Activated naive CD4-positive, alpha-beta T cell treated with anti-CD3 and anti-CD28 coated beads, Interleukin-2, amount 50 U/mL, for 72 hours (primary cell): ENCODE results near the gene TIGD3. TPM values are rescaled to one million over a fixed set of nuclear protein-coding genes. Genes with fewer than 3 reads are reported as not detected.
A peak's percentile ranks its signal among the peaks of the same experiment; 100 is the strongest.

Source experiments
- ATAC-seq, 2 donors: fragments of 150-1000 bp; cut with Tn5 transposase; 2 replicates each; pipeline ENCODE4 v1.10.0; 2021; ENCODE audit warnings: mild to moderate bottlenecking in 2 of 2, moderate library complexity in 2 of 2
- DNase-seq, 2 donors: peaks; one replicate each; pipeline ENCODE4 v3.0.0; 2021 to 2022; ENCODE audit warnings: low spot score in 2 of 2
- H3K27ac Mint-ChIP-seq, 2 donors: one replicate each; pipeline ENCODE4 v1.8.0; 2022; ENCODE audit warnings: mild to moderate bottlenecking in 2 of 2, mixed read lengths in 2 of 2
- H3K36me3 Mint-ChIP-seq, 2 donors: one replicate each; pipeline ENCODE4 v1.8.0; 2022; ENCODE audit warnings: mixed read lengths in 2 of 2
- H3K9me3 Mint-ChIP-seq, 2 donors: one replicate each; pipeline ENCODE4 v1.8.0; 2022; ENCODE audit warnings: mixed read lengths in 2 of 2
- total RNA-seq, 2 donors: library from RNA; stranded (reverse); gene quantifications; one replicate each; pipeline ENCODE4 v1.2.3, GENCODE V29; 2022

Gene TIGD3
- total RNA-seq, 2 donors from 2014 or later: 0.76 to 4.0 TPM

- H3K36me3 Mint-ChIP-seq: no peaks in the 10 kb centered on the region
- DNase-seq (no peak), ATAC-seq (no peak)
- no peaks in the 10 kb centered on the region for H3K9me3 Mint-ChIP-seq
- H3K27ac Mint-ChIP-seq: no peak overlapping the region
Measured at GRCh38 chr11:65378928-65379638, 24.5 kb downstream of the TIGD3 start.

DNA sequence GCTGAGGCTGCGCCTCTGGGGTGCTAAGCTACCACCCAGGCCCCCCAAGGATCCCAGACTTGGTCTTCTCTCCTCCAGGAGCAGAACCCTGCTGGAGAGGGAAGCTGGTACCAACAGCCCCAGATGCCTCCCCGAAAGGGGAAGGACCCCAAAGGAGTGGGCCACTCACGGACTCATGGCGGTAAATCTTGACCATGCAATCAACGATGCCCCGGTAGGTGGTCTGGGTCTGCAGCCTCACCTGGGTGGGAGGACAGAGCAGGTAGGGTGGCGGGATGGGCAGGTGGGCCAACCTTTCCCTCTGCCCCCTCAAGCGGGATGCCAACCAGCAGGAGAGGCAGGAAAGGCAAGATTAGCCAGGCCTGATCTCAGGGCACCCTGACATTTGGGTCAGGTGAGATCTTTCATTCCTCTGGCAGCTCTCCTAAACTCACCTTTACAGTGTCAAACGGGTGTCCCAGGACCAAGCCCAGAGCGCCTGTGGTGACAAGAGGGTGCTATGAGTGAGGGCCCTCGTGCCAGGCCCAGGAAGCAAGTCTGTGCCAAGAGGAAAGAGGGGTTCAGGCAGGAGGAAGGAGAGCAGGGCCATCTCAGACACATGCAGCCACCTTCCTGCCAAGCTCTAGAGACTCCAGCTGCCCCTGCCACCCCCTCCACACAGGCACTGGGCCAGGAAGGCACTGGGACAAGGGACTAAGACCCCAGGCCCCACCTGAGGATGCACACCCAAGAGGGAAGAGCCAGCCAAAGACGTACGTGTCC, 25.3 kb downstream of the TIGD3 start:
- Mint-ChIP-seq H3K36me3 (no peaks in the 10 kb centered on the region), H3K9me3 (no peaks in the 10 kb centered on the region), H3K27ac (peak overlapping the region; percentile 88 to 99)
- DNase-seq: no peak
- no peak for ATAC-seq

DNA sequence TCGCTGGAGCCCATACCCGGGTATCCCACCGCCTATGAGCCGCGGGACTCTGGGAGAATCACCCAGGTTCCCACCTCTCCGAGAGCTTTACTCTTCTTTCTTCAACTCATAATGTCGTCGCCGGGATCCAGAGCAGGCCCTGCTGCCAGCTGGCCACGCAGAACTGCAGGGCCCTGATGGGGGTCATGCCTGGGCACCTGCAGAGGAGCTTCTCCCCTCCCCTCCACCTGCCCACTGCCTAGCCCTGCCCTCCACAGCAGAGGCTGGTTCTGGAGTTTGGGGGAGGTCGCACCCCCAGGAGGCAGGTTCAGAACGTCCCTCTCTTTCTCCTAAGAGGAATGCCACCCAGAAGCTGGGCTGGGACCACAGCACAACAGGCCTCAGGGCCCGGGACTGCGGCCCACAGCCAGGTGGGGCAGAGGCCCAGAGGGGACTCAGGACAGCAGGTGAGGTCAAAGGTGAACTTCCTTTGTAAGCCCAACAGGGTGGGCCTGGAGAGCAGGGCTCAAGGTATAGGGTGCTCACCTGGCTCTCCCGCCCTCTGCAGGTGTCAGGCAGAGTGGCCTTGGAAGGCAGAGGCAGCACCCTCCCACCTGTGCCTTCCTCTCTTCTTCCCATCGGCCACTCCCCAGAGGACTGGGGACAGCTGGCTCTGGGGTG, 26.0 kb downstream of the TIGD3 start:
- ATAC-seq (no peak), DNase-seq (no peak)
- no peaks in the 10 kb centered on the region for H3K36me3 Mint-ChIP-seq
- H3K27ac Mint-ChIP-seq: peak overlapping the region; percentile 44 to 99
- no peaks in the 10 kb centered on the region for H3K9me3 Mint-ChIP-seq

DNA sequence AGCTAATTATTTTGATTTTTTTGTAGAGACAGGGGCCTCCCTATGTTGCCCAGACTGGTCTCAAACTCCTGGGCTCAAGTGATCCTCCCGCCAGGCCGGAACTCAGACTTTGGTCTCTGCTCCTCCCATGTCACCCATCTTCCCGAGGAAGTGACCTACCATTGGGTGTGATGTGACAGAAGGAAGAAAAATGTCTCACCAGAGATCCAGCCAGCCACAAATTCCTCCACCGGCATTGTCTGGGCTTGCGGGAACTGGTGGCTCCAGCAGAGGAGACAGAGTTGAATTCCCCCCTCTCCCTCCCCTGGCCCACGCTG, 27.1 kb downstream of the TIGD3 start:
- Mint-ChIP-seq H3K27ac (peak overlapping the region; percentile 99), H3K9me3 (no peaks in the 10 kb centered on the region), H3K36me3 (no peaks in the 10 kb centered on the region)
- DNase-seq (peak in 1 of 2 donors; percentile 42), ATAC-seq (peak in 1 of 2 donors; percentile 25)

DNA sequence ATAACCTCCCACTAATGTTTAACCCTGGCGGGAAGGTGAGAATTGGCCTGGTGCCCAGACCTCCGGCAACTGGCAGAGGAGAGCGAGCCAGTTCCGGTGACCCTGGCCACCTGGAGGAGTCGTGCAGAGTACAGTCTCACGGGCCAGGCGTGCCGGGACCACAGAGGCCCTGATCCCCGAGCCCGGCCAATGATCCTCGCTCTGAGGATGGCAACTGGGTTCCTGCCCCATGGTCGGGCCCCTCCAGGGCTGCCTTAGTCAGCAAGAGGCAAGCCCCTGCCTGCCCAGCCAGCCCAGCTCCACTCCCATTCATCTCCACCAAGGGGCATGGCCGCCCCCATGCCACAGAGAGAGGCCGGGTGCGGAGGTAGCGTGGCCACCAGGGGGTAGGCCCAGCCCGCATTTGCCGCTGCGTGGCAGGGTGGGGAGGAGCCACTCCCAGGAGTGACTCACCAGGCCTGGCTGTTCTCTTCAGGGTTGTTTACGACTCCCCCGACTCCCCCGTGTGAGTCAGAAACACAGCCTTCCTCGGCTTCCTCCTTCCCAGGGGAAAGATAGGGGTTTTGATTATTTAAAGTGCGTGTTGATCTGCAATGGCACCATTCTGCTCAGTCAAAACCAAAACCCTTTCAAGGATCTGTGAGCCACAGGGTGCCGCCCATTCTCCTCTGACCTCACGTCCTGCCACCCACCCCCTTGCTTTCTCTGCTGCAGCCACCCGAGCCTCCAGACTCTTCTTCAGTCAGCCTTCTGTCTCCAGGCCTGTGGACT, 27.7 kb downstream of the TIGD3 start, which contains the start of gene SLC25A45:
Gene SLC25A45, minus strand, starts transcription at position 614 of the 771 bp plus-strand sequence. CDS start 695 bp downstream, outside the sequence.
- DNase-seq (peak; percentile 94 to 98), ATAC-seq (peak; percentile 85 to 92)
- Mint-ChIP-seq H3K36me3 (peaks cover 5% of the 10 kb centered on the region in 2 donors), H3K27ac (peak within 1 kb of the TSS; percentile 99), H3K9me3 (no peaks in the 10 kb centered on the region)

DNA sequence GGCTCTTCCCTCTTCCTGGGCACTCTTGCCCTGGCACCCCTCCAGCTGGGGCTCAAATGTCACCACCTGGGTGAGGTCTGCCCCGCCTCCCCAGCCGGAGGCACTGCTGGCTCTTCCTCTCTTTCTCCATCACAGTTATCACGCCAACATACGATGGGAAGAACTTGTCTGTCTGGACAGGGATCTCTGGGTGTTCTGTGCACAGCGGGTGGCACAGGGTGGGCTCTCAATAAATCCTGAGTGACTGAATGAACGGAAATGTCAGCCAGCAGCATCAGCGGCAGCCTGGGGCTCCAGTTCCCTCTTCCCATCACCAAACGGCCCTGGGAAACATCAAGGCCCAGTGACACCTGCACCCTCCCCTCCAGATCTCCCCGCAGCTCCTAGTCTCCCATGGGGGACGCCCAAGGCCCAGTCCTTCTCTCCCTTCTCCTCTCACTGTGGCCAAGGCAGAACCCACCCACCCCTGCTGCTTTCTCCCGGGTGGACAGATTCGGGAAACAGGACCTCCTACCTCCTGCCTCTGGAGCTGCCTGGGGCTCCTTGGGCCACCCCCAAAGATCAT, 28.3 kb downstream of the TIGD3 start:
- no peak for DNase-seq
- peaks cover 6 to 8% of the 10 kb centered on the region in 2 donors for H3K36me3 Mint-ChIP-seq

DNA sequence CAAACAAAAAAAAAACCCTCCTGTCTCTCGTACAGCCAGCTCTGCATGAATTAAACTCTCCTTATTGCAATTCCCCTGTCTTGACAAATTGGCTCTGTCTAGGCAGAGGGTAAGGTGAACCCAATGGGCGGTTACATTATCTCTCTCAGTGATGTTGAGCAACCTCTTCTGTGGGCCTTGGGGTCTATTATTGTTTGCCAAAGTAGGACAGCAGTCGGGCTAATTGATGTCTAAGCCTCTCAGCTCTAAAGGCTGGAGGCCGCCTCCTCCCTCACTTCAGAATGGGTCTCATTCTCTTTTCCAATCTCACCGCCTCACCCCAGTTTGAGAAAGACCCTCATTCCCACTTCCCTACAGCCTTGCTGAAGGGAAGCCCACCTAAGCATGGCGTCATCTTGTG, 29.2 kb downstream of the TIGD3 start:
- H3K9me3 Mint-ChIP-seq: no peaks in the 10 kb centered on the region
- H3K27ac Mint-ChIP-seq: peak overlapping the region; percentile 99
- H3K36me3 Mint-ChIP-seq: peaks cover 12 to 16% of the 10 kb centered on the region in 2 donors
- DNase-seq: no peak
- ATAC-seq: no peak

More for the DNA sequence above, 28.3 kb downstream of the TIGD3 start:
- no peak for ATAC-seq
- peak overlapping the region; percentile 99 for H3K27ac Mint-ChIP-seq
- no peaks in the 10 kb centered on the region for H3K9me3 Mint-ChIP-seq

DNA sequence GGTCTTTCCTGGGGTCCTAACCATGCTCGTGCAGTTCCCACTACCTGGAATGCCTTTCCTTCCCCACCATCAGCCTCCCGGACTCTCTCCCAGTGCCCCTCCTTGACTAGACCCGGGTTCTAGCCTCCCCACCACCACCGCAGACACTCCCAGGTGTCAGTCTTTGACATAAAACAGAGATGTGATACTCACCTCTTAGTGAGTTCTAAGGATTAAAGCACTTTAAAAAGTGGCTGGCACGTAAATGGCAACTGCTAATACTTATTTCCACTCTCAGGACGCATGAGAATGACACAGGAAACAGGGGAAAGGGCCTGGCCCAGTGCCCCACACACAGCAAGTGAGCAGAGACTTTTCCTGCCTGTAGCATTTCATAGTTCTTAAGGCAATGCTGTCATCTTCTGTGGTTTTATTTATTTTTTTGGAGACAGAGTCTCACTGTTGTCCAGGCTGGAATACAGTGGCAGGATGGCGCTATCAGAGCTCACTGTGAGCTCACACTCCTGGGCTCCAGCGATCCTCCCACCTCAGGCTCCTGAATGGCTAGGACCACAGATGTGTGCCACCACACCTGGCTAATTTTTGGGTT, 29.8 kb downstream of the TIGD3 start:
- no peak for ATAC-seq
- peaks cover 17 to 21% of the 10 kb centered on the region in 2 donors for H3K36me3 Mint-ChIP-seq
- peak overlapping the region; percentile 99 for H3K27ac Mint-ChIP-seq
- DNase-seq: no peak
- H3K9me3 Mint-ChIP-seq: no peaks in the 10 kb centered on the region

DNA sequence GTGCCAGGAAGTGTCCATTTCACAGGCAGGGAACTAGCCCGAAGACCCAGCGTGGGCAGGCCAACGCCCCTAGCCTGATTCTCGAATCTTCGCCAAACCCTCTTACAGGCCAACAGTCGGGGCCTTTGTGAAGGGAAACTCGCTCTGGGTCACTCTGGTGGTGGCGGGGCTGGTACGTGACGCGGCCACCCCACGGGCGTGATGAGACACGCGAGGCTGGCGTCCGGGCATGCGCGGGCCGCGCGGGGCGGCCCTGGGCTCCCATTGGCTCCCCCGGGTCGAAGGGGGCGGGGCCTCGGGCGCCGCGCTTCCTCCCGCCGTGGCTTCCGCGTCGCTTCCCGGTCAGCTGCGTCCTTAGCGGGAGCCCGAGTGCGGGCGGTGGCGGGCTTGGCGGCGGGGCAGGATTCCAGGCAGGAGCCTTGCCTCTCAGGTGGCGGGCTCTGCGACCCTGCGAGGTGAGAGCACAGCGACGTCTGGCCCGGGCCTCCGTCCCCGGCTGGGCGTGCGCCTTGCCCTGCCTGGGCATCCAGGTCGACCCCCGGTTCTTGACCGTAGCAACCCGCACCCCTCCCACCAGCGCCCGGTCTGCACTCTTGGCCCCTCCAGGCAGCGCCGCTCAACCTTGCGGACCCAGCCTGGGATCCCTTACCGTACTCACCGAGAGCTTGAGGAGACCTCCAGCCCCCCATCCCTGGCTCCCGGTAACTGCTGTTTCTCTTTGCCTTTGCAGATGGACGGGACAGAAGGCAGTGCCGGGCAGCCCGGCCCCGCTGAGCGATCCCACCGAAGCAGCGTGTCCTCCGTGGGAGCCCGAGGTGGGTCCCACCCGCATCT, 32.0 kb downstream of the TIGD3 start, which contains the start of gene FRMD8:
Gene FRMD8, plus strand, starts transcription at position 331 of the 834 bp plus-strand sequence. Its CDS starts 400 bp downstream, at position 731.
- peaks cover 17 to 21% of the 10 kb centered on the region in 2 donors for H3K36me3 Mint-ChIP-seq
- H3K27ac Mint-ChIP-seq: peak within 1 kb of the TSS; percentile 99
- ATAC-seq (peak; percentile 28 to 37), DNase-seq (peak; percentile 85 to 90)
- H3K9me3 Mint-ChIP-seq: no peaks in the 10 kb centered on the region

GRCh38 chr11:65388731-65389130, 34.2 kb downstream of the TIGD3 start:
- Mint-ChIP-seq H3K27ac (peak overlapping the region; percentile 66 to 75), H3K9me3 (no peaks in the 10 kb centered on the region), H3K36me3 (peaks cover 17 to 21% of the 10 kb centered on the region in 2 donors)
- ATAC-seq (no peak), DNase-seq (no peak)

GRCh38 chr11:65389294-65389980, 34.9 kb downstream of the TIGD3 start:
- H3K36me3 Mint-ChIP-seq: peaks cover 17 to 21% of the 10 kb centered on the region in 2 donors
- no peak for ATAC-seq
- peak overlapping the region; percentile 66 to 75 for H3K27ac Mint-ChIP-seq
- H3K9me3 Mint-ChIP-seq: no peaks in the 10 kb centered on the region
- DNase-seq: no peak

GRCh38 chr11:65390099-65390941, 35.8 kb downstream of the TIGD3 start:
- Mint-ChIP-seq H3K27ac (peak overlapping the region in 1 of 2 donors; percentile 85), H3K36me3 (peaks cover 17 to 21% of the 10 kb centered on the region in 2 donors), H3K9me3 (no peaks in the 10 kb centered on the region)
- no peak for ATAC-seq
- no peak for DNase-seq

GRCh38 chr11:65390996-65391395, 36.4 kb downstream of the TIGD3 start:
- DNase-seq (no peak), ATAC-seq (no peak)
- Mint-ChIP-seq H3K36me3 (peaks cover 17 to 21% of the 10 kb centered on the region in 2 donors), H3K27ac (peak overlapping the region in 1 of 2 donors; percentile 85), H3K9me3 (no peaks in the 10 kb centered on the region)
